Loucy (cell line): ENCODE results near the gene AKAP6.

Source experiments
- H2AFZ ChIP-seq: fragments of 200-600 bp; sonication (generic); 2 replicates; pipeline ENCODE4 v1.6.0; 2016; ENCODE audit warnings: antibody characterized with exemption, mild to moderate bottlenecking, low read length, moderate library complexity
- H3F3A ChIP-seq: fragments of 200-600 bp; 2 replicates; pipeline ENCODE4 v1.6.0; 2016; ENCODE audit warnings: antibody characterized with exemption, low read depth, mild to moderate bottlenecking
- H3K27me3 ChIP-seq: fragments of 200-600 bp; sonication (generic); 2 replicates; pipeline ENCODE4 v1.6.1; 2014; ENCODE audit warnings: low read length, mild to moderate bottlenecking; ENCODE audit not compliant: insufficient read depth, poor library complexity, severe bottlenecking
- H3K36me3 ChIP-seq: fragments of 200-600 bp; sonication (generic); 2 replicates; pipeline ENCODE4 v1.6.1; 2016; ENCODE audit warnings: low read length; ENCODE audit not compliant: insufficient read depth
- H3K4me1 ChIP-seq: fragments of 200-600 bp; sonication (generic); 2 replicates; pipeline ENCODE4 v1.5.1; 2014; ENCODE audit warnings: low read length, mild to moderate bottlenecking; ENCODE audit not compliant: insufficient read depth, poor library complexity, severe bottlenecking
- H3K4me2 ChIP-seq: fragments of 200-600 bp; sonication (generic); 2 replicates; pipeline ENCODE4 v1.6.0; 2014; ENCODE audit warnings: antibody characterized with exemption, low read length, low read depth, mild to moderate bottlenecking; ENCODE audit not compliant: poor library complexity, severe bottlenecking
- H3K4me3 ChIP-seq: fragments of 200-600 bp; sonication (generic); 2 replicates; pipeline ENCODE4 v1.5.1; 2014; ENCODE audit warnings: low read length, mild to moderate bottlenecking, mixed read lengths; ENCODE audit not compliant: poor library complexity, severe bottlenecking
- H3K79me2 ChIP-seq: fragments of 200-600 bp; sonication (generic); 2 replicates; pipeline ENCODE4 v1.6.1; 2014; ENCODE audit warnings: low read length; ENCODE audit not compliant: insufficient read depth
- H3K9ac ChIP-seq: fragments of 200-600 bp; sonication (generic); 2 replicates; pipeline ENCODE4 v1.6.0; 2014; ENCODE audit warnings: mild to moderate bottlenecking, low read depth, low read length, moderate library complexity; ENCODE audit not compliant: poor library complexity, severe bottlenecking
- H3K9me2 ChIP-seq: fragments of 200-600 bp; sonication (generic); replicated peaks from 2 replicates; pipeline ENCODE4 v1.6.1; 2016; ENCODE audit warnings: low read depth, low read length, mixed read lengths
- H3K9me3 ChIP-seq: fragments of 200-600 bp; sonication (generic); 2 replicates; pipeline ENCODE4 v1.6.1; 2014; ENCODE audit warnings: mild to moderate bottlenecking, antibody characterized with exemption, low read length, low read depth; ENCODE audit not compliant: insufficient read depth
- H4K20me1 ChIP-seq: fragments of 200-600 bp; sonication (generic); 2 replicates; pipeline ENCODE4 v1.6.0; 2014; ENCODE audit warnings: antibody characterized with exemption, low read length, mild to moderate bottlenecking; ENCODE audit not compliant: insufficient read depth, poor library complexity, severe bottlenecking
- EZH2phosphoT487 ChIP-seq: fragments of 200-600 bp; IDR thresholded peaks from 2 replicates; pipeline ENCODE4 v1.6.1; 2018; ENCODE audit warnings: antibody characterized with exemption, mild to moderate bottlenecking, moderate library complexity, borderline replicate concordance
- TF ChIP-seq, protein P1 (sequence below): fragments of 200-600 bp; sonication (generic); conservative IDR thresholded peaks from 2 replicates; pipeline ENCODE4 v1.5.1; 2014; ENCODE audit warnings: mild to moderate bottlenecking, antibody characterized with exemption, low read length

The AKAP6 gene

DNA sequence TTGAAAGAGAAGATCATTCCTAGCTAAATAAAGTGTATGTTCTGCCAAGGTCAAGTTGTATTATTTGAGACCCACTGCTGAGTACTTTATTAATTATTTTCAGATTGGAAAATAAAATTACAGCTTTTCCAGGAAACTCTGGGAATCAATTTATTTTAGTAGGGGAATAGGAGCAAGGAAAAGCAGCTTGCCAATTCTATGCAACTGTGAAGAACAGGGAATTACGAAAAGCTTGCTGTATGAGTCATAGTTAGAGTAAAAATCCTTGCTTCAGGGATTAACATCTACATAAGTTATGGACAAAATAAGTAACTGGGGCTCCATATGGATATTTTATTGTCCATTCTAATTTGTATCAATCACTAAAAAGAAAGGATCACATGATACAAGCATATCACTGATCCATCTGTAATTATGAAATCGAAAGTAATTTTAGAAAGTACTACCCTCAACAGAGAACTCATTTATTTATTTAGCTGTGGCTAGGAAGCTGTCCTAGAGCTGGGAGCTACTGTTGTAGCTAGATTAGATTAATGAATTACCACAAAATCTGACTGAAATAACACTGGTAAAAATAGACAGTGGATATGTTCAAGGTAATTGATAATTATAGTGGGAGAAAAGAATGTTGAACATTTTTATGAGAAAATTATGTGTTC lies 306.1 kb downstream of the AKAP6 start:
- Histone ChIP-seq H3F3A (no peaks in the 10 kb centered on the region), H3K27me3 (no peaks in the 10 kb centered on the region), H3K36me3 (no peaks in the 10 kb centered on the region), H3K9ac (no peak overlapping the region), H3K79me2 (no peaks in the 10 kb centered on the region), H2AFZ (no peak overlapping the region), H4K20me1 (no peaks in the 10 kb centered on the region), H3K9me2 (no peaks in the 10 kb centered on the region), H3K9me3 (no peaks in the 10 kb centered on the region), H3K4me3 (no peak overlapping the region), H3K4me2 (no peak overlapping the region), H3K4me1 (no peaks in the 10 kb centered on the region)
- TF ChIP-seq EZH2phosphoT487, result no peak
- TF ChIP-seq, protein P1, sequence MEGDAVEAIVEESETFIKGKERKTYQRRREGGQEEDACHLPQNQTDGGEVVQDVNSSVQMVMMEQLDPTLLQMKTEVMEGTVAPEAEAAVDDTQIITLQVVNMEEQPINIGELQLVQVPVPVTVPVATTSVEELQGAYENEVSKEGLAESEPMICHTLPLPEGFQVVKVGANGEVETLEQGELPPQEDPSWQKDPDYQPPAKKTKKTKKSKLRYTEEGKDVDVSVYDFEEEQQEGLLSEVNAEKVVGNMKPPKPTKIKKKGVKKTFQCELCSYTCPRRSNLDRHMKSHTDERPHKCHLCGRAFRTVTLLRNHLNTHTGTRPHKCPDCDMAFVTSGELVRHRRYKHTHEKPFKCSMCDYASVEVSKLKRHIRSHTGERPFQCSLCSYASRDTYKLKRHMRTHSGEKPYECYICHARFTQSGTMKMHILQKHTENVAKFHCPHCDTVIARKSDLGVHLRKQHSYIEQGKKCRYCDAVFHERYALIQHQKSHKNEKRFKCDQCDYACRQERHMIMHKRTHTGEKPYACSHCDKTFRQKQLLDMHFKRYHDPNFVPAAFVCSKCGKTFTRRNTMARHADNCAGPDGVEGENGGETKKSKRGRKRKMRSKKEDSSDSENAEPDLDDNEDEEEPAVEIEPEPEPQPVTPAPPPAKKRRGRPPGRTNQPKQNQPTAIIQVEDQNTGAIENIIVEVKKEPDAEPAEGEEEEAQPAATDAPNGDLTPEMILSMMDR, result no peak

DNA sequence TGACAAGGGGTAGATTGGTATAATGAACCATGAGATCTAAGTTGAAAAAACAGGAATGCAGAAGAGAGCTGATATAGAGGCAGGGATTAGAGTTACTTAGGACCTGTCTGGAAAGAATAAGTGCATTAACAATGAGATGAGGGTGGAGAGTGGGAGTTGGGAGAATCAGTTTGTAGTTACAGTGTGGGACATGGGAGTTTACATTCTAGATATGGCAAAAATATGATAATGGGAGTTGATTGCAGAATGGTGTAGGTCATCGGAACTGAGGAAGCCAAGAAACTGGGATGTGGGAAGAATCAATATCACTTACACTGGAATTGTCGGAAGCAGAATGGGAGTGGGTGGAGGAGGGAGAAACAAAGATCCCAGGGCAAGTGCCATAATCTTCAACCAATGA lies 308.5 kb downstream of the AKAP6 start:
- Histone ChIP-seq H3K9me2 (no peaks in the 10 kb centered on the region), H3K36me3 (no peaks in the 10 kb centered on the region), H3K4me2 (no peak overlapping the region), H4K20me1 (no peaks in the 10 kb centered on the region), H3K9me3 (no peaks in the 10 kb centered on the region), H3K4me3 (no peak overlapping the region), H2AFZ (no peak overlapping the region), H3K79me2 (no peaks in the 10 kb centered on the region), H3K27me3 (no peaks in the 10 kb centered on the region), H3K9ac (no peak overlapping the region), H3K4me1 (no peaks in the 10 kb centered on the region), H3F3A (no peaks in the 10 kb centered on the region)
- TF ChIP-seq, protein P1, result no peak
- no peak for TF ChIP-seq EZH2phosphoT487

DNA sequence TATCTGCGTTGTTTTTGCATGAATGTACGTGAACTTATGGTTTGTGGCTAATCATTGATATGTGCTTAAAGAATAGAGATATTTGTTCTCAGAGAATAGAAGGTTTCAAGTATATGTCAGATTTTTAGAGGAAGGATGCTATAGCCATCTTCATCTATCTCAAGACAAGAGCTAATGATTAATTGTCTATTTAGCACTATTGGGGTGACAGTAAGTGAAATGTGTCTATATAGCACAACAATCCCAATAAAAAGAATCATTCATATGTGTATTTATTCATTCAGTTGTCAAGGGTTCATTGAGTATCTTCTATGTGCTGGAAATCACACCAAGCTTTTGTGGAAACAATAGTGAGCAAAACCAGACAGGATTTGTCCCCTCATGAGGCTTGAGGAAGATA lies 310.1 kb downstream of the AKAP6 start:
- H3K9me2 ChIP-seq, result no peaks in the 10 kb centered on the region
- no peaks in the 10 kb centered on the region for H4K20me1 ChIP-seq
- no peaks in the 10 kb centered on the region for H3K27me3 ChIP-seq
- H2AFZ ChIP-seq, result no peak overlapping the region
- H3F3A ChIP-seq, result no peaks in the 10 kb centered on the region
- H3K4me2 ChIP-seq, result no peak overlapping the region
- TF ChIP-seq EZH2phosphoT487, result no peak
- TF ChIP-seq, protein P1, result no peak
- H3K4me1 ChIP-seq, result no peaks in the 10 kb centered on the region
- no peaks in the 10 kb centered on the region for H3K9me3 ChIP-seq
- H3K36me3 ChIP-seq, result no peaks in the 10 kb centered on the region
- H3K9ac ChIP-seq, result no peak overlapping the region
- H3K79me2 ChIP-seq, result no peaks in the 10 kb centered on the region
- H3K4me3 ChIP-seq, result no peak overlapping the region
